WTC11 (cell line): ENCODE data around the gene ACTA2.

ENCODE experiments used
- CREB1 ChIP-seq: sonication (generic); formaldehyde crosslinking; IDR thresholded peaks from 2 replicates; pipeline ENCODE4 v1.8.0; 2023; ENCODE audit warnings: mild to moderate bottlenecking, missing genetic modification reagents
- CTCF ChIP-seq: fragments of 200-600 bp; IDR thresholded peaks from 2 replicates; pipeline ENCODE4 v1.8.0; 2022; ENCODE audit warnings: antibody characterized with exemption
- ETV6 ChIP-seq: sonication (generic); formaldehyde crosslinking; IDR thresholded peaks from 2 replicates; pipeline ENCODE4 v1.8.1; 2022; ENCODE audit warnings: mild to moderate bottlenecking, missing genetic modification reagents
- GRHL2 ChIP-seq: fragments of 250-450 bp; sonication (Bioruptor Pico); IDR thresholded peaks from 2 replicates; pipeline ENCODE4 v1.8.0; 2022; ENCODE audit warnings: mild to moderate bottlenecking, moderate library complexity; ENCODE audit not compliant: insufficient replicate concordance, severe bottlenecking
- NFYB ChIP-seq: sonication (generic); formaldehyde crosslinking; conservative IDR thresholded peaks from 2 replicates; pipeline ENCODE4 v1.8.0; 2022; ENCODE audit warnings: low read depth, missing genetic modification reagents
- PRRX2 ChIP-seq: fragments of 250-450 bp; sonication (Bioruptor Pico); IDR thresholded peaks from 2 replicates; pipeline ENCODE4 v1.8.0; 2021; ENCODE audit warnings: mild to moderate bottlenecking
- ZBTB21 ChIP-seq: sonication (generic); formaldehyde crosslinking; IDR thresholded peaks from 2 replicates; pipeline ENCODE4 v1.8.1; 2023; ENCODE audit warnings: mild to moderate bottlenecking, missing genetic modification reagents, borderline replicate concordance
- ZNF219 ChIP-seq: sonication (generic); formaldehyde crosslinking; IDR thresholded peaks from 2 replicates; pipeline ENCODE4 v1.8.0; 2023; ENCODE audit warnings: missing genetic modification reagents, mild to moderate bottlenecking, borderline replicate concordance
- ZNF416 ChIP-seq: fragments of 250-450 bp; sonication (Bioruptor Pico); IDR thresholded peaks from 2 replicates; pipeline ENCODE4 v1.9.0; 2021; ENCODE audit warnings: mild to moderate bottlenecking, inconsistent platforms
- ZSCAN18 ChIP-seq: fragments of 250-450 bp; sonication (Bioruptor Pico); IDR thresholded peaks from 2 replicates; pipeline ENCODE4 v2.1.2; 2022; ENCODE audit warnings: mild to moderate bottlenecking, moderate library complexity
- TF ChIP-seq, protein P1 (sequence below): sonication (generic); formaldehyde crosslinking; IDR thresholded peaks from 2 replicates; pipeline ENCODE4 v1.8.0; 2022; ENCODE audit warnings: mild to moderate bottlenecking, missing genetic modification reagents
- TF ChIP-seq, protein P2 (sequence below): sonication (generic); formaldehyde crosslinking; IDR thresholded peaks from 2 replicates; pipeline ENCODE4 v1.8.0; 2022; ENCODE audit warnings: missing genetic modification reagents
- TF ChIP-seq, protein P3 (sequence below): sonication (generic); formaldehyde crosslinking; IDR thresholded peaks from 2 replicates; pipeline ENCODE4 v1.8.0; 2022; ENCODE audit warnings: mild to moderate bottlenecking, missing genetic modification reagents
- TF ChIP-seq, protein P4 (sequence below): sonication (generic); formaldehyde crosslinking; IDR thresholded peaks from 2 replicates; pipeline ENCODE4 v1.8.0; 2022; ENCODE audit warnings: mild to moderate bottlenecking, missing genetic modification reagents

GRCh38 chr10:88980800-88981199 is 28.2 kb upstream of the ACTA2 start:
- TF ChIP-seq CTCF (no peak), ZNF416 (CRISPR knock-in tag) (no peak), ZBTB21 (CRISPR knock-in tag) (no peak), NFYB (no peak), ZSCAN18 (CRISPR knock-in tag) (no peak), GRHL2 (no peak), ETV6 (CRISPR knock-in tag) (no peak), ZNF219 (no peak), PRRX2 (CRISPR knock-in tag) (no peak), CREB1 (CRISPR knock-in tag) (no peak)
- TF ChIP-seq, protein P1, sequence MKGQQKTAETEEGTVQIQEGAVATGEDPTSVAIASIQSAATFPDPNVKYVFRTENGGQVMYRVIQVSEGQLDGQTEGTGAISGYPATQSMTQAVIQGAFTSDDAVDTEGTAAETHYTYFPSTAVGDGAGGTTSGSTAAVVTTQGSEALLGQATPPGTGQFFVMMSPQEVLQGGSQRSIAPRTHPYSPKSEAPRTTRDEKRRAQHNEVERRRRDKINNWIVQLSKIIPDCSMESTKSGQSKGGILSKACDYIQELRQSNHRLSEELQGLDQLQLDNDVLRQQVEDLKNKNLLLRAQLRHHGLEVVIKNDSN (CRISPR knock-in tag) = no peak
- TF ChIP-seq, protein P2, sequence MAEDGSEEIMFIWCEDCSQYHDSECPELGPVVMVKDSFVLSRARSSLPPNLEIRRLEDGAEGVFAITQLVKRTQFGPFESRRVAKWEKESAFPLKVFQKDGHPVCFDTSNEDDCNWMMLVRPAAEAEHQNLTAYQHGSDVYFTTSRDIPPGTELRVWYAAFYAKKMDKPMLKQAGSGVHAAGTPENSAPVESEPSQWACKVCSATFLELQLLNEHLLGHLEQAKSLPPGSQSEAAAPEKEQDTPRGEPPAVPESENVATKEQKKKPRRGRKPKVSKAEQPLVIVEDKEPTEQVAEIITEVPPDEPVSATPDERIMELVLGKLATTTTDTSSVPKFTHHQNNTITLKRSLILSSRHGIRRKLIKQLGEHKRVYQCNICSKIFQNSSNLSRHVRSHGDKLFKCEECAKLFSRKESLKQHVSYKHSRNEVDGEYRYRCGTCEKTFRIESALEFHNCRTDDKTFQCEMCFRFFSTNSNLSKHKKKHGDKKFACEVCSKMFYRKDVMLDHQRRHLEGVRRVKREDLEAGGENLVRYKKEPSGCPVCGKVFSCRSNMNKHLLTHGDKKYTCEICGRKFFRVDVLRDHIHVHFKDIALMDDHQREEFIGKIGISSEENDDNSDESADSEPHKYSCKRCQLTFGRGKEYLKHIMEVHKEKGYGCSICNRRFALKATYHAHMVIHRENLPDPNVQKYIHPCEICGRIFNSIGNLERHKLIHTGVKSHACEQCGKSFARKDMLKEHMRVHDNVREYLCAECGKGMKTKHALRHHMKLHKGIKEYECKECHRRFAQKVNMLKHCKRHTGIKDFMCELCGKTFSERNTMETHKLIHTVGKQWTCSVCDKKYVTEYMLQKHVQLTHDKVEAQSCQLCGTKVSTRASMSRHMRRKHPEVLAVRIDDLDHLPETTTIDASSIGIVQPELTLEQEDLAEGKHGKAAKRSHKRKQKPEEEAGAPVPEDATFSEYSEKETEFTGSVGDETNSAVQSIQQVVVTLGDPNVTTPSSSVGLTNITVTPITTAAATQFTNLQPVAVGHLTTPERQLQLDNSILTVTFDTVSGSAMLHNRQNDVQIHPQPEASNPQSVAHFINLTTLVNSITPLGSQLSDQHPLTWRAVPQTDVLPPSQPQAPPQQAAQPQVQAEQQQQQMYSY (CRISPR knock-in tag) = no peak
- TF ChIP-seq, protein P3, sequence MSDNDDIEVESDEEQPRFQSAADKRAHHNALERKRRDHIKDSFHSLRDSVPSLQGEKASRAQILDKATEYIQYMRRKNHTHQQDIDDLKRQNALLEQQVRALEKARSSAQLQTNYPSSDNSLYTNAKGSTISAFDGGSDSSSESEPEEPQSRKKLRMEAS (CRISPR knock-in tag) = no peak
- TF ChIP-seq, protein P4, sequence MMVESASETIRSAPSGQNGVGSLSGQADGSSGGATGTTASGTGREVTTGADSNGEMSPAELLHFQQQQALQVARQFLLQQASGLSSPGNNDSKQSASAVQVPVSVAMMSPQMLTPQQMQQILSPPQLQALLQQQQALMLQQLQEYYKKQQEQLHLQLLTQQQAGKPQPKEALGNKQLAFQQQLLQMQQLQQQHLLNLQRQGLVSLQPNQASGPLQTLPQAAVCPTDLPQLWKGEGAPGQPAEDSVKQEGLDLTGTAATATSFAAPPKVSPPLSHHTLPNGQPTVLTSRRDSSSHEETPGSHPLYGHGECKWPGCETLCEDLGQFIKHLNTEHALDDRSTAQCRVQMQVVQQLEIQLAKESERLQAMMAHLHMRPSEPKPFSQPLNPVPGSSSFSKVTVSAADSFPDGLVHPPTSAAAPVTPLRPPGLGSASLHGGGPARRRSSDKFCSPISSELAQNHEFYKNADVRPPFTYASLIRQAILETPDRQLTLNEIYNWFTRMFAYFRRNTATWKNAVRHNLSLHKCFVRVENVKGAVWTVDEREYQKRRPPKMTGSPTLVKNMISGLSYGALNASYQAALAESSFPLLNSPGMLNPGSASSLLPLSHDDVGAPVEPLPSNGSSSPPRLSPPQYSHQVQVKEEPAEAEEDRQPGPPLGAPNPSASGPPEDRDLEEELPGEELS (CRISPR knock-in tag) = no peak
